Activated CD4-positive, alpha-beta memory T cell treated with anti-CD3 and anti-CD28 coated beads, Interleukin-2, amount 10 ng/mL, durations not matched to agents 7 days and 5 days (primary cell): ENCODE data around the gene TTN. TPM values are rescaled to one million over a fixed set of nuclear protein-coding genes. Genes with fewer than 3 reads are reported as not detected.

Experiments
- CTCF ChIA-PET: fragments of 350-600 bp; sonication (Branson Sonifier 250); formaldehyde crosslinking; loops from one replicate; lab custom pipeline; 2021; ENCODE audit warnings: antibody characterized with exemption, inconsistent platforms; lab: Charles Lee
- POLR2A ChIA-PET: fragments of 350-600 bp; sonication (Branson Sonifier 250); formaldehyde crosslinking; loops from one replicate; lab custom pipeline; 2021; ENCODE audit warnings: antibody characterized with exemption; lab: Charles Lee
- DNase-seq: peaks from one replicate; pipeline ENCODE4 v3.0.0-alpha.2; 2020
- H3K27ac Mint-ChIP-seq: one replicate; pipeline ENCODE4 v1.8.0; 2021; ENCODE audit warnings: mild to moderate bottlenecking, mixed read lengths
- H3K27me3 Mint-ChIP-seq: one replicate; pipeline ENCODE4 v1.8.0; 2021; ENCODE audit warnings: mixed read lengths
- H3K36me3 Mint-ChIP-seq: one replicate; pipeline ENCODE4 v1.8.0; 2021; ENCODE audit warnings: low read depth, mixed read lengths
- H3K4me1 Mint-ChIP-seq: one replicate; pipeline ENCODE4 v1.8.0; 2021; ENCODE audit warnings: mixed read lengths
- H3K4me3 Mint-ChIP-seq: one replicate; pipeline ENCODE4 v1.8.0; 2021; ENCODE audit warnings: mild to moderate bottlenecking, mixed read lengths
- H3K9me3 Mint-ChIP-seq: one replicate; pipeline ENCODE4 v1.8.0; 2021; ENCODE audit warnings: mixed read lengths
- total RNA-seq, 2 experiments: library from RNA; stranded (reverse); gene quantifications; one replicate each; pipeline ENCODE4 v1.2.3, GENCODE V29; 2021

The TTN gene
- total RNA-seq, 2 experiments from 2014 or later, result 2.1 to 2.3 TPM

GRCh38 chr2:178589335-178589734 lies 217.9 kb downstream of the TTN start:
- Mint-ChIP-seq H3K27me3 (no peaks in the 10 kb centered on the region), H3K4me3 (no peak overlapping the region), H3K9me3 (no peaks in the 10 kb centered on the region), H3K27ac (no peak overlapping the region), H3K36me3 (peaks cover 3% of the 10 kb centered on the region), H3K4me1 (no peaks in the 10 kb centered on the region)
- ChIA-PET CTCF (no interaction called here), POLR2A (no interaction called here)
- DNase-seq, result no peak

GRCh38 chr2:178584666-178585065 lies 222.6 kb downstream of the TTN start:
- no peak for DNase-seq
- no peaks in the 10 kb centered on the region for H3K27me3 Mint-ChIP-seq
- H3K27ac Mint-ChIP-seq, result no peak overlapping the region
- H3K9me3 Mint-ChIP-seq, result no peaks in the 10 kb centered on the region
- H3K4me3 Mint-ChIP-seq, result no peak overlapping the region
- POLR2A ChIA-PET, result no interaction called here
- CTCF ChIA-PET, result no interaction called here
- peaks cover 9% of the 10 kb centered on the region for H3K36me3 Mint-ChIP-seq
- no peaks in the 10 kb centered on the region for H3K4me1 Mint-ChIP-seq

- POLR2A ChIA-PET, result no interaction called here
Measured at GRCh38 chr2:178579006-178579405, 228.2 kb downstream of the TTN start.

GRCh38 chr2:178574789-178575188 lies 232.4 kb downstream of the TTN start:
- ChIA-PET POLR2A (no interaction called here), CTCF (no interaction called here)
- no peak overlapping the region for H3K4me3 Mint-ChIP-seq
- H3K36me3 Mint-ChIP-seq, result peaks cover 50% of the 10 kb centered on the region
- H3K9me3 Mint-ChIP-seq, result peaks cover 6% of the 10 kb centered on the region
- H3K27me3 Mint-ChIP-seq, result no peaks in the 10 kb centered on the region
- H3K4me1 Mint-ChIP-seq, result no peaks in the 10 kb centered on the region
- no peak overlapping the region for H3K27ac Mint-ChIP-seq
- DNase-seq, result no peak

More at GRCh38 chr2:178579006-178579405, 228.2 kb downstream of the TTN start:
- H3K27me3 Mint-ChIP-seq, result no peaks in the 10 kb centered on the region
- no peak overlapping the region for H3K4me3 Mint-ChIP-seq
- DNase-seq, result no peak
- CTCF ChIA-PET, result no interaction called here
- peaks cover 6% of the 10 kb centered on the region for H3K9me3 Mint-ChIP-seq
- H3K4me1 Mint-ChIP-seq, result no peaks in the 10 kb centered on the region
- peaks cover 36% of the 10 kb centered on the region for H3K36me3 Mint-ChIP-seq
- no peak overlapping the region for H3K27ac Mint-ChIP-seq

- Mint-ChIP-seq H3K27me3 (no peaks in the 10 kb centered on the region), H3K9me3 (peaks cover 14% of the 10 kb centered on the region), H3K27ac (no peak overlapping the region), H3K4me3 (no peak overlapping the region), H3K36me3 (peaks cover 44% of the 10 kb centered on the region), H3K4me1 (no peaks in the 10 kb centered on the region)
- ChIA-PET POLR2A (no interaction called here), CTCF (no interaction called here)
- no peak for DNase-seq
Measured at GRCh38 chr2:178568227-178568626, 239.0 kb downstream of the TTN start.

GRCh38 chr2:178553047-178553446 lies 254.2 kb downstream of the TTN start:
- no peaks in the 10 kb centered on the region for H3K9me3 Mint-ChIP-seq
- no peak overlapping the region for H3K4me3 Mint-ChIP-seq
- ChIA-PET POLR2A (no interaction called here), CTCF (no interaction called here)
- no peak overlapping the region for H3K27ac Mint-ChIP-seq
- DNase-seq, result no peak
- H3K4me1 Mint-ChIP-seq, result peaks cover 2% of the 10 kb centered on the region
- peaks cover 9% of the 10 kb centered on the region for H3K36me3 Mint-ChIP-seq
- no peaks in the 10 kb centered on the region for H3K27me3 Mint-ChIP-seq

- DNase-seq, result no peak
- Mint-ChIP-seq H3K36me3 (peaks cover 33% of the 10 kb centered on the region), H3K4me1 (no peaks in the 10 kb centered on the region), H3K4me3 (no peak overlapping the region), H3K9me3 (no peaks in the 10 kb centered on the region), H3K27ac (no peak overlapping the region), H3K27me3 (no peaks in the 10 kb centered on the region)
- ChIA-PET POLR2A (no interaction called here), CTCF (no interaction called here)
Measured at GRCh38 chr2:178550352-178550751, 256.9 kb downstream of the TTN start.

GRCh38 chr2:178542569-178542968 lies 264.7 kb downstream of the TTN start:
- H3K4me1 Mint-ChIP-seq, result peaks cover 4% of the 10 kb centered on the region

GRCh38 chr2:178542161-178542560 lies 265.1 kb downstream of the TTN start:
- Mint-ChIP-seq H3K27me3 (no peaks in the 10 kb centered on the region), H3K4me1 (peaks cover 4% of the 10 kb centered on the region), H3K9me3 (no peaks in the 10 kb centered on the region), H3K27ac (no peak overlapping the region), H3K4me3 (no peak overlapping the region), H3K36me3 (peaks cover 65% of the 10 kb centered on the region)
- POLR2A ChIA-PET, result no interaction called here
- DNase-seq, result no peak
- CTCF ChIA-PET, result no interaction called here

More at GRCh38 chr2:178542569-178542968, 264.7 kb downstream of the TTN start:
- DNase-seq, result no peak
- Mint-ChIP-seq H3K27me3 (no peaks in the 10 kb centered on the region), H3K4me3 (no peak overlapping the region), H3K27ac (no peak overlapping the region), H3K36me3 (peaks cover 66% of the 10 kb centered on the region), H3K9me3 (no peaks in the 10 kb centered on the region)
- ChIA-PET POLR2A (no interaction called here), CTCF (interaction anchor here (0.6 kb wide), 1 partner anchor 786 kb away, joined by 4 read pairs; no protein-coding TSS in a partner anchor)

- peaks cover 83% of the 10 kb centered on the region for H3K36me3 Mint-ChIP-seq
- POLR2A ChIA-PET, result no interaction called here
Measured at GRCh38 chr2:178536037-178536436, 271.2 kb downstream of the TTN start.

GRCh38 chr2:178531168-178531567 lies 276.1 kb downstream of the TTN start:
- ChIA-PET POLR2A (interaction anchor here (1.1 kb wide), 1 partner anchor 126 kb away, joined by 3 read pairs; no protein-coding TSS in a partner anchor), CTCF (interaction anchor here (1.2 kb wide), 1 partner anchor 116 kb away, joined by 3 read pairs; no protein-coding TSS in a partner anchor)
- peaks cover 49% of the 10 kb centered on the region for H3K4me1 Mint-ChIP-seq
- H3K36me3 Mint-ChIP-seq, result peaks cover 71% of the 10 kb centered on the region
- DNase-seq, result no peak
- H3K4me3 Mint-ChIP-seq, result peak overlapping the region; percentile 31
- H3K27me3 Mint-ChIP-seq, result no peaks in the 10 kb centered on the region
- no peak overlapping the region for H3K27ac Mint-ChIP-seq
- H3K9me3 Mint-ChIP-seq, result no peaks in the 10 kb centered on the region

More at GRCh38 chr2:178536037-178536436, 271.2 kb downstream of the TTN start:
- Mint-ChIP-seq H3K27me3 (no peaks in the 10 kb centered on the region), H3K4me3 (no peak overlapping the region), H3K4me1 (peaks cover 19% of the 10 kb centered on the region), H3K9me3 (no peaks in the 10 kb centered on the region), H3K27ac (no peak overlapping the region)
- no peak for DNase-seq
- CTCF ChIA-PET, result no interaction called here

GRCh38 chr2:178530625-178531142 lies 276.5 kb downstream of the TTN start:
- Mint-ChIP-seq H3K27ac (peak overlapping the region; percentile 50), H3K4me3 (peak overlapping the region; percentile 31), H3K9me3 (no peaks in the 10 kb centered on the region), H3K27me3 (no peaks in the 10 kb centered on the region), H3K36me3 (peaks cover 66% of the 10 kb centered on the region), H3K4me1 (peaks cover 54% of the 10 kb centered on the region)
- DNase-seq, result peak; percentile 50
- ChIA-PET CTCF (interaction anchor here (0.6 to 1.2 kb wide), 4 partner anchors 9 to 170 kb away, joined by 3 read pairs; partner anchors contain the start of genes PJVK and PRKRA), POLR2A (interaction anchor here (0.9 to 1.1 kb wide), 3 partner anchors 51 to 126 kb away, joined by 3 to 4 read pairs (median 4); partner anchors contain the start of genes PJVK, PLEKHA3 and PRKRA)

GRCh38 chr2:178530131-178530530 lies 277.1 kb downstream of the TTN start:
- H3K27ac Mint-ChIP-seq, result peak overlapping the region; percentile 50
- peaks cover 58% of the 10 kb centered on the region for H3K4me1 Mint-ChIP-seq
- H3K27me3 Mint-ChIP-seq, result no peaks in the 10 kb centered on the region
- DNase-seq, result no peak
- H3K4me3 Mint-ChIP-seq, result no peak overlapping the region
- POLR2A ChIA-PET, result interaction anchor here (0.9 to 1.3 kb wide), 4 partner anchors 15 to 125 kb away, joined by 3 to 4 read pairs (median 4); partner anchors contain the start of genes PJVK, PLEKHA3 and PRKRA
- H3K36me3 Mint-ChIP-seq, result peaks cover 61% of the 10 kb centered on the region
- no peaks in the 10 kb centered on the region for H3K9me3 Mint-ChIP-seq
- CTCF ChIA-PET, result interaction anchor here (0.6 to 0.9 kb wide), 3 partner anchors 8 to 170 kb away, joined by 3 read pairs; partner anchors contain the start of genes PJVK and PRKRA
